Measurements from ENCODE around the gene PLA2G2D.

The PLA2G2D gene

GRCh38 chr1:20083178-20083944 lies 36.0 kb downstream of the PLA2G2D start:
- no peak for DNase-seq

GRCh38 chr1:20082772-20083171 lies 36.6 kb downstream of the PLA2G2D start:
- no peak for DNase-seq

- no peak for DNase-seq
Observed at GRCh38 chr1:20081353-20081810, 38.0 kb downstream of the PLA2G2D start.

- DNase-seq = no peak
Observed at GRCh38 chr1:20080441-20081352, 38.6 kb downstream of the PLA2G2D start.

- DNase-seq = no peak
Observed at GRCh38 chr1:20079661-20080305, 39.6 kb downstream of the PLA2G2D start.

GRCh38 chr1:20078711-20079110 lies 40.6 kb downstream of the PLA2G2D start:
- DNase-seq = no peak

- no peak for DNase-seq
Observed at GRCh38 chr1:20078171-20078651, 41.1 kb downstream of the PLA2G2D start.

GRCh38 chr1:20076710-20077461 lies 42.5 kb downstream of the PLA2G2D start:
- DNase-seq = no peak

- DNase-seq = no peak
Observed at GRCh38 chr1:20076223-20076622, 43.1 kb downstream of the PLA2G2D start.

GRCh38 chr1:20075345-20075744 lies 44.0 kb downstream of the PLA2G2D start:
- DNase-seq = no peak

GRCh38 chr1:20074725-20075171 lies 44.6 kb downstream of the PLA2G2D start:
- DNase-seq = no peak

- no peak for DNase-seq
Observed at GRCh38 chr1:20074055-20074724, 45.1 kb downstream of the PLA2G2D start.

- DNase-seq = no peak
Observed at GRCh38 chr1:20073256-20073655, 46.1 kb downstream of the PLA2G2D start.

GRCh38 chr1:20072771-20073170 lies 46.6 kb downstream of the PLA2G2D start:
- DNase-seq = no peak

- no peak for DNase-seq
Observed at GRCh38 chr1:20071416-20071815, 47.9 kb downstream of the PLA2G2D start.

GRCh38 chr1:20070357-20070756 lies 49.0 kb downstream of the PLA2G2D start:
- DNase-seq = no peak

- no peak for DNase-seq
Observed at GRCh38 chr1:20069874-20070273, 49.5 kb downstream of the PLA2G2D start, which contains the start of gene PLA2G5. TSS of gene PLA2G5 (plus strand) at chr1:20070194. CDS start at chr1:20084831, 14,637 bp downstream.

GRCh38 chr1:20068722-20069121 lies 50.6 kb downstream of the PLA2G2D start:
- DNase-seq = no peak

- no peak for DNase-seq
Observed at GRCh38 chr1:20063861-20064292, 55.5 kb downstream of the PLA2G2D start.
